Mesothelial cell of epicardium (in vitro differentiated cells): ENCODE measurements around the gene FAM193A. TPM values are rescaled to one million over a fixed set of nuclear protein-coding genes. Genes with fewer than 3 reads are reported as not detected.
A peak's percentile ranks its signal among the peaks of the same experiment; 100 is the strongest.
"Not testable (repeated sequence)": the region's sequence is repeated elsewhere in the genome, so short reads cannot be mapped to it uniquely, and the experiment has no call there.

Source experiments
- DNase-seq, 2 experiments: peaks; one replicate each; pipeline ENCODE4 v3.0.0; 2021; ENCODE audit warnings: low spot score in 2 of 2; ENCODE audit not compliant: unreplicated experiment in 2 of 2
- H3K27ac Mint-ChIP-seq: 2 replicates; pipeline ENCODE4 v1.8.0; 2021; ENCODE audit warnings: mixed read lengths
- H3K27me3 Mint-ChIP-seq: 2 replicates; pipeline ENCODE4 v1.8.0; 2021; ENCODE audit warnings: low read depth, mixed read lengths
- H3K36me3 Mint-ChIP-seq: 2 replicates; pipeline ENCODE4 v1.8.0; 2021; ENCODE audit warnings: mixed read lengths
- H3K4me1 Mint-ChIP-seq: 2 replicates; pipeline ENCODE4 v1.8.0; 2021; ENCODE audit warnings: mixed read lengths
- H3K4me3 Mint-ChIP-seq: 2 replicates; pipeline ENCODE4 v1.8.0; 2021; ENCODE audit warnings: mild to moderate bottlenecking, moderate library complexity, mixed read lengths
- H3K9me3 Mint-ChIP-seq: 2 replicates; pipeline ENCODE4 v1.8.0; 2021; ENCODE audit warnings: mixed read lengths
- CTCF ChIP-seq: fragments of 200-600 bp; sonication (generic); IDR thresholded peaks from one replicate; pipeline ENCODE4 v1.5.0; 2021; ENCODE audit warnings: antibody characterized with exemption; ENCODE audit not compliant: unreplicated experiment
- total RNA-seq: library from RNA; stranded (reverse); gene quantifications from 3 replicates; pipeline ENCODE4 v1.2.1, GENCODE V29; 2021

Gene FAM193A
- total RNA-seq, 1 donor from 2014 or later = 48.1 TPM

- no peaks in the 10 kb centered on the region for H3K9me3 Mint-ChIP-seq
- peaks cover 25% of the 10 kb centered on the region for H3K36me3 Mint-ChIP-seq
- H3K27me3 Mint-ChIP-seq = no peaks in the 10 kb centered on the region
- H3K27ac Mint-ChIP-seq = peak overlapping the region; percentile 72
- no peak for TF ChIP-seq CTCF
- no peak for DNase-seq
- H3K4me3 Mint-ChIP-seq = no peak overlapping the region
- no peaks in the 10 kb centered on the region for H3K4me1 Mint-ChIP-seq
Measured at GRCh38 chr4:2634014-2634413, 97.6 kb downstream of the FAM193A start.

GRCh38 chr4:2636331-2636730, 99.9 kb downstream of the FAM193A start:
- no peak overlapping the region for H3K4me3 Mint-ChIP-seq
- no peak for TF ChIP-seq CTCF
- no peaks in the 10 kb centered on the region for H3K9me3 Mint-ChIP-seq
- H3K27me3 Mint-ChIP-seq = no peaks in the 10 kb centered on the region
- no peak for DNase-seq
- peaks cover 30% of the 10 kb centered on the region for H3K36me3 Mint-ChIP-seq
- no peak overlapping the region for H3K27ac Mint-ChIP-seq
- H3K4me1 Mint-ChIP-seq = no peaks in the 10 kb centered on the region

GRCh38 chr4:2636994-2637393, 100.5 kb downstream of the FAM193A start:
- not testable (repeated sequence) for H3K27me3 Mint-ChIP-seq, H3K4me1 Mint-ChIP-seq, H3K9me3 Mint-ChIP-seq, H3K4me3 Mint-ChIP-seq, H3K27ac Mint-ChIP-seq, DNase-seq
- H3K36me3 Mint-ChIP-seq = peaks cover 30% of the 10 kb centered on the region

GRCh38 chr4:2637956-2638552, 101.6 kb downstream of the FAM193A start:
- TF ChIP-seq CTCF = no peak
- DNase-seq = no peak
- H3K27me3 Mint-ChIP-seq = no peaks in the 10 kb centered on the region
- peaks cover 34% of the 10 kb centered on the region for H3K36me3 Mint-ChIP-seq
- no peak overlapping the region for H3K4me3 Mint-ChIP-seq
- H3K9me3 Mint-ChIP-seq = no peaks in the 10 kb centered on the region
- no peak overlapping the region for H3K27ac Mint-ChIP-seq
- H3K4me1 Mint-ChIP-seq = no peaks in the 10 kb centered on the region

- Mint-ChIP-seq H3K36me3 (peaks cover 37% of the 10 kb centered on the region), H3K9me3 (no peaks in the 10 kb centered on the region), H3K4me1 (no peaks in the 10 kb centered on the region), H3K27me3 (no peaks in the 10 kb centered on the region), H3K4me3 (no peak overlapping the region), H3K27ac (no peak overlapping the region)
- TF ChIP-seq CTCF = no peak
- DNase-seq = no peak
Measured at GRCh38 chr4:2638730-2639129, 102.3 kb downstream of the FAM193A start.

- Mint-ChIP-seq H3K36me3 (peaks cover 29% of the 10 kb centered on the region), H3K4me1 (no peaks in the 10 kb centered on the region), H3K27ac (no peak overlapping the region), H3K9me3 (no peaks in the 10 kb centered on the region), H3K4me3 (no peak overlapping the region), H3K27me3 (no peaks in the 10 kb centered on the region)
- no peak for TF ChIP-seq CTCF
- DNase-seq = no peak
Measured at GRCh38 chr4:2642968-2643367, 106.5 kb downstream of the FAM193A start.
